ENCODE results near the gene CDC37.
"Not testable (repeated sequence)": the region's sequence is repeated elsewhere in the genome, so short reads cannot be mapped to it uniquely, and the experiment has no call there.

CDC37 gene

GRCh38 chr19:10419646-10420443 lies 16.5 kb upstream of the CDC37 start:
- DNase-seq = peak; percentile 57

- no peak for DNase-seq
Measured at GRCh38 chr19:10419200-10419645, 15.9 kb upstream of the CDC37 start.

- no peak for DNase-seq
Measured at GRCh38 chr19:10418485-10419199, 15.3 kb upstream of the CDC37 start.

DNA sequence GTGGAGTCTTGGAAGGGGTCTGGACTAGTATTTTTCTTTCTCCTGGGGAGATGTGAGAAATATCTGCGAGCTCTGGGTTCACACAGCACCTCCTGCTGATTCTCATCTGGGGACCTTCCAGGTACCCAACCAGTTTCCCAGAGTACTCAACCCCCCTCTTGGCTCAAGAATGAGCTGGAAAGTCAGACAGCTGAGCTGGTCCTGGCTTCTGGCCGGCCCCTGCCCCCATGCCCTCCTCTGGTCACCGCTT lies 14.8 kb upstream of the CDC37 start:
- DNase-seq = no peak

DNA sequence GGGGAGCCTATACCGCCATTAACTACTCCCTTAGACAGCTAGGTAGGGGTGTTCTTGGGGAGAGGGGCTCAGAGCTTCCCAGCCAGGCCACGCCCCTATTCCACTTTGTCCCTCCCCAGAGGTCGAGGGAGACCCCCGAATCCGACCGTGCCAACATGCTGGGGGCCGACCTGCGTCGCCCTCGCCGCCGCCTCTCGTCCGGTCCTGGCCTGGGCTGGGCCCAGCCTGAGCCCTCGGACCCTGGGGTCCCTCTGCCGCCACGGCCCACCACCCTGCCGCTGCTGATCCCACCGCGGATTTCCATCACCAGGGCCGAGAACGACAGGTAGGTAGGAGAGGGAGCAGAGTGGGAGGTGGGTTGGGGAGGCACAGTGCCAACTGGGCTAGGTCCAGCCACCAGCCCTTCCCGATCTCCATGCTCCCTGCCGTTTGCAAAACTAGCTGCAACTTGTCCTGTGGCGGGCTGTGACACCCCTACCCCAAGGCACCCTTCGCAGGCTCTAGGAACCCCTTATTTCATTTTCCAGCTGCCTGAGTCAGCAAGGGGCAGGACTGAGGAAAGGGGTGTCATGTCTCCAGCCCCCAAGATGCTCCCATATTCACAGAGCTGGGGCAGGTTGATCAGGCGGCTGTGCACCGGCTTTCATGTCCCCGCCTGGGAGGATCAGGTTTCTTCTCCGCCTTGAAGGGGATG lies 14.3 kb upstream of the CDC37 start:
- DNase-seq = no peak

DNA sequence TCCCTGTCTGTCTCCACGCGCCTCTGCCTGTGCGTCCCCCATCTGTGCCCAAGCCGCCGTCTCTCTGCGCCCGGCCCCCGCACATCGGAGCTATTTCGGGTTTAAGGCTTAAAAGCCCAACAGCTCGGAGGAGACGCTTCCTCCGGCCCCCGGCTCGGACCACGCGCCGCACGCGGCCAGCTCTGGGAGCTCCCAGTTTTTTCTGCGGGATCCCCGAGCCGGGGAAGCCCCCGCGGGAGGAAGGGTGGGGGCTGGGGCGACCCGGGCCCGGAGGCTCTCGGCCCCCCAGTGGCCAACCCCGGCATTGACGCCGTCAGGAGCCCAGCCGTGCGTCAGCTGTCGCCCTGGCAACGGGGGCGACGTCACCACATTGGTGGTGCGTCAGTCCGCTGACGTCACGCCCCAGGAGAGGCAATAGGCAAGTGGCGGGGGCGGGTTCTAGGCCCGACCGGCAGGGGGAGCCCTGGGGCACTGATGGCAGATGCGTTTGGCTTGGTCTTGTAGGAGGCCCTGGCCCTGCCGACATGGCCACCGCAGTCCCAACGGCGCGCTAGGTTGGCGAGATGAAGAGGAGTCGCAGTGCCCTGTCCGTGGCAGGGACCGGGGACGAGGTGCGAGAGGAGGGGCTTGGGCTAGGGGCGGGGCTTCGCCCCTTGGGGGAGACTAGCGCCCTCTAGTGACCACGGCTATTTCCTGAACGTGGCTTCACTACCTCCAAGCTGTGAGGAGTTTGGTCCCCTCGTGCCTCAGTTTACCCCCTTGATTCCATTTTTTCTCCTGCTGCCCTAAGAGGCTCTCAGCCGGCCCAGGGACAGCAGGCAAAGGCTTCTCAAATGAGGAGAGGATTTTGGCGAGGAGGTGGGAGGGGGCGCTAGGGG lies 13.3 kb upstream of the CDC37 start:
- DNase-seq = peak; percentile 96

DNA sequence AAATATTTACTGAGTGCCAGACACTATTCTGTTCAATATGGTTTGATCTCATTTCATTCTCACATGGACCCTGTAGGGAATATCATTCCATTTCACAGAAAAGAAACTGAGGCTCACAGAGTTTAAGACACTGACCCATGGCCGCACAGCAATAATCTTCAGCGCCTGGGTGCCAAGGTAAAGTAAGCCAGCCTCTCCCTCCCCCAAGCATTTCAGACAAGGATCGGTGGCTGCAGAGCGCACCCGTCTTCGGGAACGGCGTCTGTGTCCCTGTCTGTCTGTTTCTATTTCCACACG lies 12.7 kb upstream of the CDC37 start:
- no peak for DNase-seq

DNA sequence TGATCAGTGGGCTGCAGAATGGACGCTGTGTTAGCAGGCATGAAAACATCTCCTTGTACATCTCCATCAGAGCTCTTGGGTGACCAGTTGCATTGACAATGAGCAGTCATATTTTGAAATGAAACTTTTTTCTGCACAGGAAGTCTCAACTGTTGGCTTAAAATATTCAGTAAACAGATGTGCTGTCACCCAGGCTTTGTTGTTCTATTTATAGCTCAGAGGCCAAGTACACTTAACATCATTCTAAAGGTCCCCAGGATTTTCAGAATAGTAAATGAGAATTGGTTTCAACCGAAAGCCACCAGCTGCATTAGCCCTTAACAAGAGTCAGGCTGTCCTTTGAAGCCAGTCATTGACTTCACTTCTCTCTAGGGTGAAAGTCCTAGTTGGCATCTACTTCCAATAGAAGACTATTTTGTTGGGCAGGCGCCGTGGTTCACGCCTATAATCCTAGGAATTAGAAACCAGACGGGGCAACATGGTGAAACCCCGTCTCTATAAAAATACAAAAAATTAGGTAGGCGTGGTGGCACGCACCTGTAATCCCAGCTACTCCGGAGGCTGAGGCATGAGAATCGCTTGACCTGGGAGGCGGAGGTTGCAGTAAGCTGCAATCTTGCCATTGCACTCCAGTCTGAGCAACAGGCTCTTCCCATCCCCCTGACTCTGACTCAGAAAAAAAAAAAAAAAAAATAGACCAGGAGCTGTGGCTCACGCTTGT lies 9.1 kb upstream of the CDC37 start:
- DNase-seq = peak; percentile 84

GRCh38 chr19:10411224-10411623 lies 7.9 kb upstream of the CDC37 start:
- DNase-seq = not testable (repeated sequence)

- peak; percentile 82 for DNase-seq
Measured at GRCh38 chr19:10408511-10409283, 5.4 kb upstream of the CDC37 start.

DNA sequence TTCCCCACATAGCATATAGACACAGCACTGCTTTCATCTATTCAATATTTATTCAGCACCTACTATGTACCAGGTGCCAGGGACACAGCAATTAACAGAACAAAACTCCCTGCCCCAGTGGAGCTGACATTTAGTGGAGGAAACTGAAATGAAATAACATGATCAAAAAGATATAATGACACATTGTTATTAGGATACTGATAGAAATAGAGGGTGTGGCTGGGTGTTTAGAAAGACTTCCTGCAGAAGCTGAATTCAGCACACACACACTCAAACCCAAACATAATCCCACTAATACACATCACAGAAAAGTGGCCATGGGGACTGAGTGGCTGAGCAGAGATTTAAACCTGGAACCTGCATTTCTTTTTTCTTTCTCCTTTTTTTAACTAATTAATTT lies 3.8 kb upstream of the CDC37 start:
- no peak for DNase-seq

GRCh38 chr19:10406191-10406590 lies 2.8 kb upstream of the CDC37 start:
- no peak for DNase-seq

GRCh38 chr19:10404888-10405820 lies 1.8 kb upstream of the CDC37 start:
- peak; percentile 73 for DNase-seq

DNA sequence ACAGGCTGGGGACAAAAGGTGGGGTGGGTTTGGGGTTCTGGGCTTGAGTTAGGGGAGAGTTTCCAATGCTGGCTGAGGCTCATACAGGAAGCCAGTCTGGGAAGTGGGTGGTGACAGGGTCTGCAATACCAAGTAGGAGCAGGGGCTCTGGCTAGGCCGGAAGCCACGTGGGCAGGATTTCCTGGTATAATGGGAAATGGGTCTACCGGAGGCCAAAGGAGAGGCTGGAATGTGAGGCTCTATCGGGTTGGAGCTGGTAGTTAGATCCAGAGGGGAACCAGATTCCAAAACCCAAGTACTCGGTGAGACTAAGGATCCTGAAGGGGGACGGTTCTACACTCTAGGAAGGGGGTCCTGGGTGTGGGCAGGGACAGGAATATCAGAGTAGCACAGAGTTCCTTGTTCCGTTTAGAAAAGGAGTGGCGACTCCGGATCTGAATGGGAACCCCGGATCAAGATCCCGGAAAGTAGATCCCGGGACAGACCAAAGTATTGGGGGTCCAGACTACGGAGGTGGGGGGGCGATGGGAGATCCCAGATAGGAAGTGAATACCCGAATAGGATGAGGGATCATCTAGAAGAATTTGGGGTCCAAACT lies 802 bp downstream of the CDC37 start:
- DNase-seq = peak; percentile 48

GRCh38 chr19:10399878-10400277 lies 3.5 kb downstream of the CDC37 start:
- no peak for DNase-seq

DNA sequence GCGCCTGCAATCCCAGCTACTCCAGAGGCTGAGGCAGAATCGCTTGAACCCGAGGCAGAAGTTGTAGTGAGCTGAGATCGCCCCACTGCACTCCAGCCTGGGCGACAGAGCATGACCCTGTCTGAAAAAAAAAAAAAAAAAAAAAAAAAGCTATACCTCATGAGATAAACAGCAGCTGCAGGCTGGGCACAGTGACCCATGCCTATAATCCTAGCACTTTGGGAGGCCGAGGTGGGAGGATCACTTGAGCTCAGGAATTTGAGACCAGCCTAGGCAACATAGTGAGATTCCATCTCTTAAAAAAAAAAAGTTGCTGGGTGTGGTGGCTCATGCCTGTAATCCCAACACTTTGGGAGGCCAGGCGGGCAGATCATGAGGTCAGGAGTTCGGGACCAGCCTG lies 4.0 kb downstream of the CDC37 start:
- DNase-seq = not testable (repeated sequence)

GRCh38 chr19:10398819-10399218 lies 4.5 kb downstream of the CDC37 start:
- DNase-seq = no peak

DNA sequence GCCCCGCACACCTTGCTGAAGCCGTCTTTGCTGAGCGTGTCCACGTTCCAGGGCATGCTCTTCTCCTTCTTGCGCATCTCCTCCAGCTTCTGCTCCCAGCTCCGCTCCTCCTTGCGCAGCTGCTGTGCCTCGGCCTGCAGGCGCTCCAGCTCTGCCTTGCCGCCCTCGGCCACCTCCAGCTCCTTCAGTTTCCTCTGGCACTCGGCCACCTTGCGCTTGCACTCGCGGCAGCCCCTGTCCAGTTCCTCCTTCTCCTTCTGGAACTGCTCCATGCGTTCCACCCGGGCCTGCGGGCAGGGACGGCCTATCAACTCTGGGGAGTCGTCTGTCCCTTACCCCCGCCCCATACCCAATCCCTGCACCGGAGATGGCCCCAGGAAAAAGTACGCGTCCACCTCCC lies 7.4 kb downstream of the CDC37 start:
- DNase-seq = no peak

DNA sequence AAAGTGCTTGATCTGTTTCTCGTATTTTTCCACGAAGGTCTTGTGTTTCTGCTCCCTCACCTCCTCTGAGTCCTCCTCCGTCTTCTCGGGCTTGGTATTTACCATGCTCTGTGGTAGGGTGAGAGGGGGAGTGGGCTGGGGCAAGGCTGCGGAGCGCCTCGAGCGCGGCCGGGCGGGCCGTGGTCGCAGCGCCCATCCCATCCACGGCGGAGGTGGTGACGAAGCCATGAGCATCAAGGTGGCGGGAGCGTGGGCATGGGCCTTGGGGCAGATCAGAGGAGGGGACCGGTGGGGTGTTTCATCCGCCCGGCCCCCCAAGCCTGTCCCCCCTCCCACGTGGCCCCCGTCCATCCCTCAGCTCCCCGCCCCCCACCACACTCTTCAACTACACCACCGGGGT lies 7.9 kb downstream of the CDC37 start:
- no peak for DNase-seq

GRCh38 chr19:10395003-10395402 lies 8.3 kb downstream of the CDC37 start:
- DNase-seq = no peak

Measured in activated CD4-positive, alpha-beta T cell treated with anti-CD3 and anti-CD28 coated beads, Interleukin-2, Interleukin-6, amounts not matched to agents 100 ng/mL and 50 ng/mL, durations not matched to agents 16 hours and 8 hours (primary cell).